Fibroblast of mammary gland (primary cell): ENCODE measurements around the gene MSH5.

ENCODE experiments used
- DNase-seq: peaks from one replicate; pipeline ENCODE4 v3.0.0-alpha.2; 2010; ENCODE audit warnings: low read depth
- H3K4me3 ChIP-seq: 2 replicates; pipeline ENCODE4 v1.5.1; 2011; ENCODE audit warnings: low read depth, mild to moderate bottlenecking, low read length, moderate library complexity; ENCODE audit not compliant: control insufficient read depth
- TF ChIP-seq, protein P1 (sequence below): conservative IDR thresholded peaks from 2 replicates; pipeline ENCODE4 v1.5.1; 2011; ENCODE audit warnings: low read depth, low read length, inconsistent platforms; ENCODE audit not compliant: control insufficient read depth, insufficient read depth

Gene MSH5

DNA sequence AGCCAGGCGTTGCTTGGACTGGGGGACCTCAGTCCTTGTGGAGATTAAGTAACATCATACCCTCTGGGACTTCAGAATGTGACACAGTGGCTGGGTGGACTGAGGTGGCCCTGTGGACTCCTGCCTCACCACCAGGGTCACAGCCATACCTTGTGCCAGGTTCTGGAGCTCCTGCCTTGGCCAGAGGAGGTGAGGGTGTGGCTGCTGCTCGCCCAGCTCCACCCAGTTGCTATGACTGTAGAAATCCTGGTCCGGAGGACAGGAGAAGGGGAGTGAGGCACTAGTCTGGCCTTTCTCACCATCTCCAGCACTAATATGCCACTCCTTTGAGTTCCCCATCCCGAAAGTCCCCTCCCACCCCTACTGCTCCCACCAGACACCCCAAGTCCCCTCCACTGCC, 35.4 kb downstream of the MSH5 start:
- TF ChIP-seq, protein P1, sequence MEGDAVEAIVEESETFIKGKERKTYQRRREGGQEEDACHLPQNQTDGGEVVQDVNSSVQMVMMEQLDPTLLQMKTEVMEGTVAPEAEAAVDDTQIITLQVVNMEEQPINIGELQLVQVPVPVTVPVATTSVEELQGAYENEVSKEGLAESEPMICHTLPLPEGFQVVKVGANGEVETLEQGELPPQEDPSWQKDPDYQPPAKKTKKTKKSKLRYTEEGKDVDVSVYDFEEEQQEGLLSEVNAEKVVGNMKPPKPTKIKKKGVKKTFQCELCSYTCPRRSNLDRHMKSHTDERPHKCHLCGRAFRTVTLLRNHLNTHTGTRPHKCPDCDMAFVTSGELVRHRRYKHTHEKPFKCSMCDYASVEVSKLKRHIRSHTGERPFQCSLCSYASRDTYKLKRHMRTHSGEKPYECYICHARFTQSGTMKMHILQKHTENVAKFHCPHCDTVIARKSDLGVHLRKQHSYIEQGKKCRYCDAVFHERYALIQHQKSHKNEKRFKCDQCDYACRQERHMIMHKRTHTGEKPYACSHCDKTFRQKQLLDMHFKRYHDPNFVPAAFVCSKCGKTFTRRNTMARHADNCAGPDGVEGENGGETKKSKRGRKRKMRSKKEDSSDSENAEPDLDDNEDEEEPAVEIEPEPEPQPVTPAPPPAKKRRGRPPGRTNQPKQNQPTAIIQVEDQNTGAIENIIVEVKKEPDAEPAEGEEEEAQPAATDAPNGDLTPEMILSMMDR, result no peak
- H3K4me3 ChIP-seq, result no peak overlapping the region
- no peak for DNase-seq

DNA sequence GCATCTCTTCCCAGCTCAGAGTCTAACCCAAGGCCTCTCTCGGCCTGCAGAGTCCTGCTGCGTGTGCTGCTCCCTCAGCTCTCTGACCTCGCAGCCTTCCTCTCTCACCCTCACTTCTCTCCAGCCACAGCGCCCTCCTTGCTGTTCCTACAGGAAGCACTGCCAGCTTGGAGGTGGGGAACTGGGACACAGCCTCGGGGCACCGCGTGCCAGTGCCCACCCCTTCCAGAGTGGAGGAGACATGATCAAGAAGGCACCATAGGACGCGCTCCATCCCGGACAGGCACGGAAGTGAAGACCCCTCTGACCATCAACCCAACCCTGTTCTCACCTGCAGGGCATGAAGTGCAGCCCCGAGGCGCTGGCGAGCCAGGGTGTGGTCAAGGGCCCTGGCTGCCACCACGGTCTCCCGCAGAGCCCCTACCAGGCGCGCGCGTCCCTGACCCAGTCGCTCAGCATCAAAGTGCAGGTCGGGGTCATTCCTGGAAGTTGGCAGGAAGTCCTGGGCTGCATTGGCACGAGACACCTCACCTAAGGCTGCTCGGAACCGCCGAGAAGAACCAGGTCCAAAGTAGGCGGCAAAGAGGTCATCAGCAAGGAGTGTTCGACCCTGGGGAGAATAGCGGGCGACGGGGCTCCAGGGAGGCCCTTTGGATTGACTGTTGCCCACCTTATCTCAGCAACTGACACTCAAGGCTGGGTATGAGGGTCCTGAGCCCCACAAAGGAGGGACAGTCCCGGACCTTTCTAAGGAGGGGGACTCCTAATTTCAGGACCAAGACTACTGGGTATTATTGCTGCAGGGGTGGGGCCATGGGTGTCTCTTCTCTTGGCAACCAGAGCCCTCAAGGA, 36.1 kb downstream of the MSH5 start:
- no peak overlapping the region for H3K4me3 ChIP-seq
- no peak for DNase-seq
- TF ChIP-seq, protein P1, result no peak

DNA sequence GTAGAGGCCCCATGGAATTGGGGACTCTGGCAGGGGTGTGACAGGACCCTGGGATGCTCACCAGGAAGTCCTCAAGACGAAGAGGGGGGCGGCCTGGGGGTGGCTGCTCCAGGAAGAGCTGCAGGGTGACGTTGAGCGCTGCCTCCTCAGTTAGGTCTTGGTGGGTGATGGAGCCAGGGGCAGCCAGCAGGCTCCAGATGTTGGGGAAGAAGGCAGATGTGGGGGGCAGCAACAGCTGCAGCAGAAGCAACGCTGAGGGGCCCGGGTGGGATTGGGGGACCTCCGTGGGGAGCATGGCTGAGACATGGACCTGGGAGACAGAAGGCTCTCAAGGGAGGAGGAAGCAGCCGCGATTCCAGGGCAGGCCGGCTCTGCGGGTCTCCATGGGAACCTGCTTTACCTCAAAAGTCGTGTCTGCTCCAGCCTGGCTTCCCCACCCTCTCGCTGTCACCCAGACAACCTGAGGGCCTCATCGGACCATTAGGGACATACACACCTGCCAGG, 36.7 kb downstream of the MSH5 start:
- no peak for DNase-seq
- no peak overlapping the region for H3K4me3 ChIP-seq
- TF ChIP-seq, protein P1, result no peak

GRCh38 chr6:31776989-31777666, 37.3 kb downstream of the MSH5 start, which contains the start of gene VWA7:
VWA7 (minus strand) TSS chr6:31777328; CDS start chr6:31776779, 549 bp downstream.
- H3K4me3 ChIP-seq, result no peak within 1 kb of the TSS
- peak; percentile 83 for DNase-seq
- TF ChIP-seq, protein P1, result no peak

GRCh38 chr6:31777667-31778050, 37.9 kb downstream of the MSH5 start:
- TF ChIP-seq, protein P1, result no peak
- no peak overlapping the region for H3K4me3 ChIP-seq
- DNase-seq, result no peak

DNA sequence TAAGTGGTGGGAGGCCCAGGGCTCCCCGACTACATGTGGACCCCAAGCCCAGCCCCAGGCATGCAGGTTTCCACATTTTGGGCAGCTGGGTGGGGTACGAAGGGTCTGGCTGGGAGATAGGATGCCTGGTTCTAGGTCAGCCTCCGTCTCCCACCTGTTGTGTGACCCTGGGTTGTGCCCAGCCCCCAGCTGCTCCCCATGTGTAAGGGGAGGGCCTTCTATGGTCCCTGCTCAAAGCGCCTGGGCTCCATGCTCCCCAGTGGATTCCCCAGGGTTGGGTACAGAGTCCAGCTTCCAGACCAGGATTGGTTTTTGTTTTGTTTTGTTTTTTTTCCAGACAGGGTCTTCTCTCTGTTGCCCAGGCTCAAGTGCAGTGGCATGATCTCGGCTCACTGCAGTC, 38.4 kb downstream of the MSH5 start:
- TF ChIP-seq, protein P1, result no peak
- no peak for DNase-seq
- no peak overlapping the region for H3K4me3 ChIP-seq
